ENCODE results near the gene OR11G2.
"Not testable (repeated sequence)": the region's sequence is repeated elsewhere in the genome, so short reads cannot be mapped to it uniquely, and the experiment has no call there.

The OR11G2 gene

DNA sequence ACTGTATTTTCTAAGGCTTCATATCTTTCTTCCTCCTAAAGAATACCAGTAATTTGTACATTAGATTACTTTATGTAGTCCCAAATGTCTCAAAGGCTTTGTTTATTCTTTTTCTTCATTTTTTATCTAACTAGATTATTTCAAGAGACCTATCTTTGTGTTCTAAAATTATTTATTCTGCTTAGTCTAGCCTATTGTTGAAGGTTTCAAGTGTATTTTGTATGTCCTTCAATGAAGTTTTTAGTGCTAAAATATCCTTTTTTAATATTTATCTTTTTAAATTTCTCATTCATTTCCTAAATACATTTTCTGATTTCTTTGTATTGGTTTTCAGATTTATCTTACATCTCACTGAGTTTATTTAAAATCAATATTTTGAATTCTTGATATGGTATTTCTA is 26.2 kb upstream of the OR11G2 start:
- no peak overlapping the region for H3K27ac ChIP-seq (ENCODE audit: low read depth, low read length)
- no peaks in the 10 kb centered on the region for H3K9me3 ChIP-seq (ENCODE audit: control insufficient read depth, insufficient read depth, low read length)
- H3K4me2 ChIP-seq (ENCODE audit: low read length) = no peak overlapping the region
- H3K36me3 ChIP-seq (ENCODE audit: control insufficient read depth, low read length) = no peaks in the 10 kb centered on the region
- no peaks in the 10 kb centered on the region for H3F3A ChIP-seq (ENCODE audit: control insufficient read depth, insufficient read depth)
- TF ChIP-seq, protein P1, sequence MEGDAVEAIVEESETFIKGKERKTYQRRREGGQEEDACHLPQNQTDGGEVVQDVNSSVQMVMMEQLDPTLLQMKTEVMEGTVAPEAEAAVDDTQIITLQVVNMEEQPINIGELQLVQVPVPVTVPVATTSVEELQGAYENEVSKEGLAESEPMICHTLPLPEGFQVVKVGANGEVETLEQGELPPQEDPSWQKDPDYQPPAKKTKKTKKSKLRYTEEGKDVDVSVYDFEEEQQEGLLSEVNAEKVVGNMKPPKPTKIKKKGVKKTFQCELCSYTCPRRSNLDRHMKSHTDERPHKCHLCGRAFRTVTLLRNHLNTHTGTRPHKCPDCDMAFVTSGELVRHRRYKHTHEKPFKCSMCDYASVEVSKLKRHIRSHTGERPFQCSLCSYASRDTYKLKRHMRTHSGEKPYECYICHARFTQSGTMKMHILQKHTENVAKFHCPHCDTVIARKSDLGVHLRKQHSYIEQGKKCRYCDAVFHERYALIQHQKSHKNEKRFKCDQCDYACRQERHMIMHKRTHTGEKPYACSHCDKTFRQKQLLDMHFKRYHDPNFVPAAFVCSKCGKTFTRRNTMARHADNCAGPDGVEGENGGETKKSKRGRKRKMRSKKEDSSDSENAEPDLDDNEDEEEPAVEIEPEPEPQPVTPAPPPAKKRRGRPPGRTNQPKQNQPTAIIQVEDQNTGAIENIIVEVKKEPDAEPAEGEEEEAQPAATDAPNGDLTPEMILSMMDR (IDR thresholded peaks at IDR 0.05; ENCODE audit: low read depth, low read length, poor library complexity, severe bottlenecking) = no peak
- no peak for TF ChIP-seq EZH2phosphoT487 (IDR thresholded peaks at IDR 0.05; ENCODE audit: borderline replicate concordance, low read length)
- H3K4me3 ChIP-seq (ENCODE audit: low read length) = no peak overlapping the region
- no peaks in the 10 kb centered on the region for H3K27me3 ChIP-seq (ENCODE audit: control insufficient read depth, low read length)
- no peaks in the 10 kb centered on the region for H3K79me2 ChIP-seq (ENCODE audit: control insufficient read depth, low read length)
- no peaks in the 10 kb centered on the region for H3K4me1 ChIP-seq (ENCODE audit: control insufficient read depth, low read length)
- H3K9me2 ChIP-seq (replicated peaks; ENCODE audit: control insufficient read depth, low read length) = no peaks in the 10 kb centered on the region
- H4K20me1 ChIP-seq (ENCODE audit: control insufficient read depth, insufficient read depth, low read depth, low read length) = no peaks in the 10 kb centered on the region

- no peak overlapping the region for H3K27ac ChIP-seq (ENCODE audit: low read depth, low read length)
- TF ChIP-seq, protein P1 (IDR thresholded peaks at IDR 0.05; ENCODE audit: low read depth, low read length, poor library complexity, severe bottlenecking) = no peak
- no peak for TF ChIP-seq EZH2phosphoT487 (IDR thresholded peaks at IDR 0.05; ENCODE audit: borderline replicate concordance, low read length)
- no peak overlapping the region for H3K4me3 ChIP-seq (ENCODE audit: low read length)
- H3F3A ChIP-seq (ENCODE audit: control insufficient read depth, insufficient read depth) = no peaks in the 10 kb centered on the region
- no peaks in the 10 kb centered on the region for H3K79me2 ChIP-seq (ENCODE audit: control insufficient read depth, low read length)
- no peaks in the 10 kb centered on the region for H3K9me2 ChIP-seq (replicated peaks; ENCODE audit: control insufficient read depth, low read length)
- H3K4me2 ChIP-seq (ENCODE audit: low read length) = no peak overlapping the region
- no peaks in the 10 kb centered on the region for H4K20me1 ChIP-seq (ENCODE audit: control insufficient read depth, insufficient read depth, low read depth, low read length)
- no peaks in the 10 kb centered on the region for H3K4me1 ChIP-seq (ENCODE audit: control insufficient read depth, low read length)
- H3K36me3 ChIP-seq (ENCODE audit: control insufficient read depth, low read length) = no peaks in the 10 kb centered on the region
- H3K27me3 ChIP-seq (ENCODE audit: control insufficient read depth, low read length) = no peaks in the 10 kb centered on the region
- H3K9me3 ChIP-seq (ENCODE audit: control insufficient read depth, insufficient read depth, low read length) = no peaks in the 10 kb centered on the region
These were observed 23.6 kb upstream of the OR11G2 start for GRCh38 chr14:20167091-20167490.

DNA sequence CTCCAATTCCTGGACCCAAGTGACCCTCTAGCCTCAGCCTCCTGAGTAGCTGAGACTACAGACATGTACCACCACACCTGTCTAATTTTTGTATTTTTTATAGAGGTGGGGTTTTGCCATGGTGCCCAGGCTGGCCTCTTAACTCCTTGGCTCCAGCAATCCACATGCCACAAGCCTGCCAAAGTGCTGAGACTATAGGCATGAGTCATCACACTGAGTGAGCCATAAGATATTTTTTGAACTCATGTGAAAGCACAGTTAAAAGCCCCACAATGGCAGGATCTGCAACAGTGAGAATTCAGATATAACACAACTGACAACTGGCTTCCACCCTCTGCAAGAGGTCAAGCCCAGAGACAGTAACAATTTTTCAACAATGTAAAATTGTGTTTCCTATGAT is 20.8 kb upstream of the OR11G2 start:
- not testable (repeated sequence) for H3K36me3 ChIP-seq (ENCODE audit: control insufficient read depth, low read length); H4K20me1 ChIP-seq (ENCODE audit: control insufficient read depth, insufficient read depth, low read depth, low read length); H3K9me3 ChIP-seq (ENCODE audit: control insufficient read depth, insufficient read depth, low read length); H3F3A ChIP-seq (ENCODE audit: control insufficient read depth, insufficient read depth); H3K27me3 ChIP-seq (ENCODE audit: control insufficient read depth, low read length); H3K27ac ChIP-seq (ENCODE audit: low read depth, low read length); H3K4me3 ChIP-seq (ENCODE audit: low read length); H3K79me2 ChIP-seq (ENCODE audit: control insufficient read depth, low read length); H3K9me2 ChIP-seq (replicated peaks; ENCODE audit: control insufficient read depth, low read length); H3K4me1 ChIP-seq (ENCODE audit: control insufficient read depth, low read length); H3K4me2 ChIP-seq (ENCODE audit: low read length)

DNA sequence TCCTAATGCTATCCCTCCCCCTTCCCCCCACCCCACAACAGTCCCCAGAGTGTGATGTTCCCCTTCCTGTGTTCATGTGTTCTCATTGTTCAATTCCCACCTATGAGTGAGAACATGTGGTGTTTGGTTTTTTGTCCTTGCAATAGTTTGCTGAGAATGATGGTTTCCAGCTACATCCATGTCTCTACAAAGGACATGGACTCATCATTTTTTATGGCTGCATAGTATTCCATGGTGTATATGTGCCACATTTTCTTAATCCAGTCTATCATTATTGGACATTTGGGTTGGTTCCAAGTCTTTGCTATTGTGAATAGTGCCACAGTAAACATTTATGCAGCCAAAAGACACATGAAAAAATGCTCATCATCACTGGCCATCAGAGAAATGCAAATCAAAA is 16.5 kb upstream of the OR11G2 start:
- H3K79me2 ChIP-seq (ENCODE audit: control insufficient read depth, low read length); H4K20me1 ChIP-seq (ENCODE audit: control insufficient read depth, insufficient read depth, low read depth, low read length); H3K27me3 ChIP-seq (ENCODE audit: control insufficient read depth, low read length); H3K9me2 ChIP-seq (replicated peaks; ENCODE audit: control insufficient read depth, low read length); H3K9me3 ChIP-seq (ENCODE audit: control insufficient read depth, insufficient read depth, low read length); H3F3A ChIP-seq (ENCODE audit: control insufficient read depth, insufficient read depth); H3K36me3 ChIP-seq (ENCODE audit: control insufficient read depth, low read length); H3K4me1 ChIP-seq (ENCODE audit: control insufficient read depth, low read length); H3K4me3 ChIP-seq (ENCODE audit: low read length); H3K4me2 ChIP-seq (ENCODE audit: low read length); H3K27ac ChIP-seq (ENCODE audit: low read depth, low read length): not testable (repeated sequence)
